ENCODE measurements around the gene C10orf88.

C10orf88 gene

DNA sequence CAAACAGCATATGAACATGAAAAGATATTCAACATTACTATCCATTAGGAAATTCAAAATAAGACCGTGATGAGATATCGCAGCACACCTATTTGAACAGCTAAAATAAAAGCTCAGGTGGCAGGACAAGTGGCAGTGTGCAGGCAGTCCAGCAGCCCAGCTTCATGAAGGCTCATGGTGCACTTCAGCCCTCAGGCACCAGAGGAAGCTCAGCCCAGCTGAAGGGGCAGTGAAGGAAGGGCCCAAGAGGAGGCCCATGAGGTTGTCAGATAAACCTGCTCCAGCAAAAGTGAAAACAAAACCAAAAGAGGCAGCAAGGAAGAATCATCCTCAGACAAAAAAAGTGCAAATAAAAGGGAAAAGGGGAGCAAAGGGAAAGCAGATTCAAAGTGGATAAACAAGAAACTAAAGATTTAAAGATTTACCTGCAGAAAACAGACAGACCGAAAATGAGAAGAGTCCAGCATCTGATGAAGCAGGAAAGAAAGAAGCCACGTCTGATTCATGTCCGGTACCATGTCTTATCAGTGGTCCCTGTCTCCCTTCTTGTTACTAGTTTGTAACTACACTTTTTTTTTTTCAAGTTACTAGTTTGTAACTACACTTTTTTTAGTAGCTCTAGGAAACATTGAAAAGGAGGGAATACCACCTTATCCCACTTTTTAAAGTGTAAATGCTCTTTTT lies 59.6 kb downstream of the C10orf88 start:
- H3K36me3 ChIP-seq (ENCODE audit: insufficient read depth, low read length), result no peaks in the 10 kb centered on the region
- no peak overlapping the region for H2AFZ ChIP-seq (ENCODE audit: low read length)
- no peak overlapping the region for H3K4me2 ChIP-seq (ENCODE audit: low read depth, low read length, poor library complexity, severe bottlenecking)
- H3K4me1 ChIP-seq (ENCODE audit: insufficient read depth, low read length, poor library complexity, severe bottlenecking), result no peaks in the 10 kb centered on the region
- H3K9me3 ChIP-seq (ENCODE audit: insufficient read depth, low read depth, low read length), result no peaks in the 10 kb centered on the region
- H3K4me3 ChIP-seq (ENCODE audit: low read length, poor library complexity, severe bottlenecking), result no peak overlapping the region
- no peaks in the 10 kb centered on the region for H3K79me2 ChIP-seq (ENCODE audit: insufficient read depth, low read length)
- TF ChIP-seq EZH2phosphoT487 (IDR thresholded peaks at IDR 0.05; ENCODE audit: borderline replicate concordance), result no peak
- TF ChIP-seq, protein P1, sequence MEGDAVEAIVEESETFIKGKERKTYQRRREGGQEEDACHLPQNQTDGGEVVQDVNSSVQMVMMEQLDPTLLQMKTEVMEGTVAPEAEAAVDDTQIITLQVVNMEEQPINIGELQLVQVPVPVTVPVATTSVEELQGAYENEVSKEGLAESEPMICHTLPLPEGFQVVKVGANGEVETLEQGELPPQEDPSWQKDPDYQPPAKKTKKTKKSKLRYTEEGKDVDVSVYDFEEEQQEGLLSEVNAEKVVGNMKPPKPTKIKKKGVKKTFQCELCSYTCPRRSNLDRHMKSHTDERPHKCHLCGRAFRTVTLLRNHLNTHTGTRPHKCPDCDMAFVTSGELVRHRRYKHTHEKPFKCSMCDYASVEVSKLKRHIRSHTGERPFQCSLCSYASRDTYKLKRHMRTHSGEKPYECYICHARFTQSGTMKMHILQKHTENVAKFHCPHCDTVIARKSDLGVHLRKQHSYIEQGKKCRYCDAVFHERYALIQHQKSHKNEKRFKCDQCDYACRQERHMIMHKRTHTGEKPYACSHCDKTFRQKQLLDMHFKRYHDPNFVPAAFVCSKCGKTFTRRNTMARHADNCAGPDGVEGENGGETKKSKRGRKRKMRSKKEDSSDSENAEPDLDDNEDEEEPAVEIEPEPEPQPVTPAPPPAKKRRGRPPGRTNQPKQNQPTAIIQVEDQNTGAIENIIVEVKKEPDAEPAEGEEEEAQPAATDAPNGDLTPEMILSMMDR (conservative IDR thresholded peaks at IDR 0.05; ENCODE audit: low read length), result no peak
- H3K9me2 ChIP-seq (replicated peaks; ENCODE audit: low read depth, low read length), result no peaks in the 10 kb centered on the region
- no peak overlapping the region for H3K9ac ChIP-seq (ENCODE audit: low read depth, low read length, poor library complexity, severe bottlenecking)
- no peaks in the 10 kb centered on the region for H3K27me3 ChIP-seq (ENCODE audit: insufficient read depth, low read length, poor library complexity, severe bottlenecking)
- H4K20me1 ChIP-seq (ENCODE audit: insufficient read depth, low read length, poor library complexity, severe bottlenecking), result no peaks in the 10 kb centered on the region
- H3F3A ChIP-seq (ENCODE audit: low read depth), result no peaks in the 10 kb centered on the region

DNA sequence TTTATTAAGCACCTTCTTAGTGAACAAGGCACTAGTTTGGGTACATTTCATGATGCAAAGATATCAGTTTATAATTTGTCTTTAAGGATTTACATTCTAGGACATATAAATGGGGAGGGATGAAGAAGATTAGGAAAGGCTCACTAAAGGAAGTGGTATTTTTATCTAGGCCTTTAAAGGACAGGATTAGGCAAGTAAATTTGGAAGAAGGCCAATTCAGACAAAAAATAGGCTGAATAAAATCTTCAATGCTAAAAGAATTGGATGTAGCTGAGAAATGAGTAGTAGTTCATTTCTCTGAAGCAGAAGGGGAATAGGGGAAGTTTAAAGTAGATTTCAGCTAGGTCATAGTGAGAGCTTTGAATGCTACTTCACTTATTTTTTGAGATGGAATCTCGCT lies 69.9 kb downstream of the C10orf88 start:
- Histone ChIP-seq H3K79me2 (ENCODE audit: insufficient read depth, low read length) (peaks cover 13% of the 10 kb centered on the region), H3K4me2 (ENCODE audit: low read depth, low read length, poor library complexity, severe bottlenecking) (no peak overlapping the region), H3K36me3 (ENCODE audit: insufficient read depth, low read length) (no peaks in the 10 kb centered on the region), H3K9me3 (ENCODE audit: insufficient read depth, low read depth, low read length) (no peaks in the 10 kb centered on the region), H4K20me1 (ENCODE audit: insufficient read depth, low read length, poor library complexity, severe bottlenecking) (no peaks in the 10 kb centered on the region), H3F3A (ENCODE audit: low read depth) (no peaks in the 10 kb centered on the region), H3K9me2 (replicated peaks; ENCODE audit: low read depth, low read length) (no peaks in the 10 kb centered on the region), H3K4me1 (ENCODE audit: insufficient read depth, low read length, poor library complexity, severe bottlenecking) (peaks cover 12% of the 10 kb centered on the region), H2AFZ (ENCODE audit: low read length) (no peak overlapping the region), H3K9ac (ENCODE audit: low read depth, low read length, poor library complexity, severe bottlenecking) (no peak overlapping the region), H3K4me3 (ENCODE audit: low read length, poor library complexity, severe bottlenecking) (no peak overlapping the region), H3K27me3 (ENCODE audit: insufficient read depth, low read length, poor library complexity, severe bottlenecking) (no peaks in the 10 kb centered on the region)
- no peak for TF ChIP-seq EZH2phosphoT487 (IDR thresholded peaks at IDR 0.05; ENCODE audit: borderline replicate concordance)

DNA sequence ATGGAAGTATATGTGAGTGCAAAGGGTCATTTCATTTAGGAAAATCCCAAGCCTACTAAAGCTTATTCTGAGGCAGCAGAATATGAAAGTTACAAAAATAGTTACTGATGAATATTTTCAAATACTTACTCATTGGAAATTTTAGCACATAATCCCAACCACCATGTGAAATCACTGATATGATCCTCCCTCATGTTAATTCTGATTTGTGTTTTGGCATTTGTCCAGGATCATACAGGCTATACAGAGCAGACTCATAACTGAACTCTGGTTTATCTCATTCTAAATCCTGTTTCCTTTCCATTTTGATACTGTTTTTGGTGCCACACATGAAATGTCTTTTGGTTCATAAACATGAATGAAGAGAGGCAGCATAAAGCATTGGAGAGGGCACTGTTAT lies 71.3 kb downstream of the C10orf88 start:
- Histone ChIP-seq H3K9me3 (ENCODE audit: insufficient read depth, low read depth, low read length) (no peaks in the 10 kb centered on the region), H3K4me2 (ENCODE audit: low read depth, low read length, poor library complexity, severe bottlenecking) (peak overlapping the region; percentile 14), H3K79me2 (ENCODE audit: insufficient read depth, low read length) (peaks cover 27% of the 10 kb centered on the region), H3K4me1 (ENCODE audit: insufficient read depth, low read length, poor library complexity, severe bottlenecking) (peaks cover 21% of the 10 kb centered on the region), H3K27me3 (ENCODE audit: insufficient read depth, low read length, poor library complexity, severe bottlenecking) (no peaks in the 10 kb centered on the region), H3K9ac (ENCODE audit: low read depth, low read length, poor library complexity, severe bottlenecking) (no peak overlapping the region), H3F3A (ENCODE audit: low read depth) (no peaks in the 10 kb centered on the region), H3K9me2 (replicated peaks; ENCODE audit: low read depth, low read length) (no peaks in the 10 kb centered on the region), H3K4me3 (ENCODE audit: low read length, poor library complexity, severe bottlenecking) (no peak overlapping the region), H3K36me3 (ENCODE audit: insufficient read depth, low read length) (no peaks in the 10 kb centered on the region), H2AFZ (ENCODE audit: low read length) (no peak overlapping the region), H4K20me1 (ENCODE audit: insufficient read depth, low read length, poor library complexity, severe bottlenecking) (peaks cover 11% of the 10 kb centered on the region)
- TF ChIP-seq, protein P1 (conservative IDR thresholded peaks at IDR 0.05; ENCODE audit: low read length), result no peak
- no peak for TF ChIP-seq EZH2phosphoT487 (IDR thresholded peaks at IDR 0.05; ENCODE audit: borderline replicate concordance)

All from Loucy (cell line).